A673 (cell line): ENCODE results near the gene SNAI3.

Experiments used
- EZH2 ChIP-seq: fragments of 200-600 bp; sonication (generic); IDR thresholded peaks from 2 replicates; pipeline ENCODE4 v1.6.1; 2017; ENCODE audit warnings: borderline replicate concordance, low read depth, mild to moderate bottlenecking, mixed read lengths, antibody characterized with exemption, low read length; ENCODE audit not compliant: poor library complexity, severe bottlenecking
- TF ChIP-seq, protein P1 (sequence below): fragments of 300-800, 200-600 bp; sonication (generic); conservative IDR thresholded peaks from 2 replicates; pipeline ENCODE4 v1.5.1; 2017; ENCODE audit warnings: low read depth, mild to moderate bottlenecking, antibody characterized with exemption, low read length, moderate library complexity, mixed read lengths

DNA sequence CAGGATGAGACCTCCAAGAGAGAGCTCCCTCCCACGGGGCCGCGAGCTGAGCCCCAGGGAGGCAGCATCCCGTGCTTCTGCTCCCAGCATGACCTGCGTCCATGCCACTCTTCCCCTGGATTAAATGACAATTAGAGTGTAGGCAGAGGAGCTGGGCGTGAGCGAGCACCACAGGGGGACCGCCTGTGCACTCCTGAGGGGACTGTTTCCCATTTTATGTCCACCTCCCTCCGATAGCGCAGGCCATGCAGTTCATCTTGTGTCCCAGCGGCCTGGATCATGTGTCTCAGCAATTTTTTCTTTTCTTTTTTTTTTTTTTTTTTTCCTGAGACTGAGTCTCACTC lies 53.7 kb downstream of the SNAI3 start:
- TF ChIP-seq, protein P1, sequence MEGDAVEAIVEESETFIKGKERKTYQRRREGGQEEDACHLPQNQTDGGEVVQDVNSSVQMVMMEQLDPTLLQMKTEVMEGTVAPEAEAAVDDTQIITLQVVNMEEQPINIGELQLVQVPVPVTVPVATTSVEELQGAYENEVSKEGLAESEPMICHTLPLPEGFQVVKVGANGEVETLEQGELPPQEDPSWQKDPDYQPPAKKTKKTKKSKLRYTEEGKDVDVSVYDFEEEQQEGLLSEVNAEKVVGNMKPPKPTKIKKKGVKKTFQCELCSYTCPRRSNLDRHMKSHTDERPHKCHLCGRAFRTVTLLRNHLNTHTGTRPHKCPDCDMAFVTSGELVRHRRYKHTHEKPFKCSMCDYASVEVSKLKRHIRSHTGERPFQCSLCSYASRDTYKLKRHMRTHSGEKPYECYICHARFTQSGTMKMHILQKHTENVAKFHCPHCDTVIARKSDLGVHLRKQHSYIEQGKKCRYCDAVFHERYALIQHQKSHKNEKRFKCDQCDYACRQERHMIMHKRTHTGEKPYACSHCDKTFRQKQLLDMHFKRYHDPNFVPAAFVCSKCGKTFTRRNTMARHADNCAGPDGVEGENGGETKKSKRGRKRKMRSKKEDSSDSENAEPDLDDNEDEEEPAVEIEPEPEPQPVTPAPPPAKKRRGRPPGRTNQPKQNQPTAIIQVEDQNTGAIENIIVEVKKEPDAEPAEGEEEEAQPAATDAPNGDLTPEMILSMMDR: no peak
- TF ChIP-seq EZH2: no peak
